Body of pancreas (tissue), 4 donors: ENCODE measurements around the gene TSPAN32.
"Not testable (repeated sequence)": the region's sequence is repeated elsewhere in the genome, so short reads cannot be mapped to it uniquely, and the experiment has no call there.

Experiments
- CTCF ChIP-seq, 7 experiments: fragments of 450-650 bp in 4 of 7; fragments of 200-600 bp in 3 of 7; sonication (generic) in 3 of 7; IDR thresholded peaks; one replicate each; pipeline ENCODE4 v1.5.1; 2016 to 2019; ENCODE audit warnings: antibody characterized with exemption in 7 of 7
- POLR2A ChIP-seq, 3 donors: fragments of 450-650 bp; IDR thresholded peaks; one replicate each; pipeline ENCODE4 v1.6.1; 2016; ENCODE audit warnings: antibody characterized with exemption in 3 of 3, mild to moderate bottlenecking in 2 of 3

GRCh38 chr11:2357651-2358050 is 55.8 kb downstream of the TSPAN32 start:
- not testable (repeated sequence) for TF ChIP-seq POLR2A, CTCF (IDR thresholded peaks at IDR 0.05)
